Lung (tissue), 12 donors: ENCODE results near the gene CAMSAP3. TPM values are rescaled to one million over a fixed set of nuclear protein-coding genes. Genes with fewer than 3 reads are reported as not detected.

Source experiments
- ATAC-seq: fragments of 200-7000 bp; cut with Tn5 transposase; one replicate; pipeline ENCODE4 v1.9.1; 2020; ENCODE audit warnings: moderate number of reproducible peaks; ENCODE audit not compliant: insufficient read depth, low FRiP score
- DNase-seq, 3 donors: peaks; one replicate each; pipeline ENCODE4 v3.0.0-alpha.2; 2013 to 2017
- H3K27ac ChIP-seq, 2 donors: one replicate each; pipeline ENCODE4 v1.5.1; 2013; ENCODE audit warnings: mild to moderate bottlenecking in 2 of 2, moderate library complexity in 2 of 2, control low read depth in 1 of 2, inconsistent platforms in 1 of 2, low read depth in 1 of 2, low read length in 1 of 2
- H3K27me3 ChIP-seq, 3 donors: one replicate each; pipeline ENCODE4 v1.5.1; 2013; ENCODE audit warnings: low read length in 2 of 3; ENCODE audit not compliant: control insufficient read depth in 3 of 3, insufficient read depth in 3 of 3
- H3K36me3 ChIP-seq, 4 donors: one replicate each; pipeline ENCODE4 v1.5.1; 2013; ENCODE audit warnings: low read length in 4 of 4, mild to moderate bottlenecking in 1 of 4, moderate library complexity in 1 of 4; ENCODE audit not compliant: control insufficient read depth in 4 of 4, insufficient read depth in 4 of 4
- H3K4me1 ChIP-seq, 5 donors: one replicate each; pipeline ENCODE4 v1.5.1; 2013; ENCODE audit warnings: low read length in 5 of 5, mild to moderate bottlenecking in 2 of 5, moderate library complexity in 1 of 5; ENCODE audit not compliant: control insufficient read depth in 5 of 5, insufficient read depth in 5 of 5
- H3K4me3 ChIP-seq: one replicate; pipeline ENCODE4 v1.5.1; 2013; ENCODE audit warnings: mild to moderate bottlenecking, control low read depth, moderate library complexity
- H3K9ac ChIP-seq, 2 donors: one replicate each; pipeline ENCODE4 v1.5.1; 2013; ENCODE audit warnings: low read length in 2 of 2, control low read depth in 1 of 2; ENCODE audit not compliant: insufficient read depth in 1 of 2
- H3K9me3 ChIP-seq, 4 donors: one replicate each; pipeline ENCODE4 v1.5.1; 2013; ENCODE audit warnings: low read length in 3 of 4, mild to moderate bottlenecking in 1 of 4, moderate library complexity in 1 of 4; ENCODE audit not compliant: control insufficient read depth in 4 of 4, insufficient read depth in 3 of 4
- CTCF ChIP-seq: IDR thresholded peaks from 2 replicates; pipeline ENCODE4 v1.5.1; 2012; ENCODE audit warnings: mild to moderate bottlenecking; ENCODE audit errors: control extremely low read depth, extremely low read depth
- WGBS, 2 donors: extraction: QIAGEN DNeasy Blood & Tissue Kit; methylation state at CpG; one replicate each; pipeline ENCODE4 v1.1.7; 2013; 5-methylcytosine and 5-hydroxymethylcytosine counted together
- polyA plus RNA-seq, 2 donors: library from polyadenylated mRNA; stranded (reverse); fragments of 200-250 nt; gene quantifications; one replicate each; pipeline ENCODE4 v1.2.1, GENCODE V29; 2013
- total RNA-seq, 2 donors: library from RNA; depleted of rRNA in 1 of 2; stranded (reverse); fragments of >200 nt in 1 of 2; gene quantifications; one replicate each; pipeline ENCODE4 v1.2.1, GENCODE V29; 2014 to 2021
- donor health status: control.
- donor health status: control.
- donor health status: Bipolar disorder and iron deficiency.
- donor health status: healthy.
- donor health status: DM: yes; HTN: yes; CAD: no.

CAMSAP3 gene
- total and polyA plus RNA-seq, 4 donors: 9.2 to 30.4 (median 19.2) TPM

GRCh38 chr19:7657131-7657751 is 61.6 kb downstream of the CAMSAP3 start:
- no peaks in the 10 kb centered on the region for H3K9me3 ChIP-seq
- H3K27ac ChIP-seq: peak overlapping the region in 1 of 2 donors; percentile 94
- no peaks in the 10 kb centered on the region for H3K27me3 ChIP-seq
- H3K36me3 ChIP-seq: no peaks in the 10 kb centered on the region
- H3K4me1 ChIP-seq: peaks cover 0 to 1% (median 1%) of the 10 kb centered on the region in 5 donors
- DNase-seq (no peak), ATAC-seq (peak; percentile 50)
- no peak overlapping the region for H3K4me3 ChIP-seq
- 13 to 24% methylated on average over 14 of the region's 14 CpGs for WGBS, 2 donors
- no peak overlapping the region for H3K9ac ChIP-seq
- TF ChIP-seq CTCF: no peak

GRCh38 chr19:7658219-7658686 is 62.6 kb downstream of the CAMSAP3 start:
- Histone ChIP-seq H3K9me3 (no peaks in the 10 kb centered on the region), H3K4me3 (no peak overlapping the region), H3K9ac (no peak overlapping the region), H3K36me3 (no peaks in the 10 kb centered on the region), H3K4me1 (no peaks in the 10 kb centered on the region), H3K27ac (peak overlapping the region in 1 of 2 donors; percentile 26), H3K27me3 (no peaks in the 10 kb centered on the region)
- ATAC-seq (no peak), DNase-seq (peak in 2 of 3 donors; percentile 19 to 39)
- TF ChIP-seq CTCF: no peak
- WGBS, 2 donors: 25 to 28% methylated on average over 9 of the region's 9 CpGs

GRCh38 chr19:7661744-7662538 is 66.3 kb downstream of the CAMSAP3 start:
- H3K9ac ChIP-seq: no peak overlapping the region
- WGBS, 2 donors: 77 to 84% methylated on average over 8 of the region's 8 CpGs
- TF ChIP-seq CTCF: no peak
- peaks cover 0 to 5% (median 0%) of the 10 kb centered on the region in 5 donors for H3K4me1 ChIP-seq
- H3K27ac ChIP-seq: no peak overlapping the region
- DNase-seq (no peak), ATAC-seq (no peak)
- no peaks in the 10 kb centered on the region for H3K36me3 ChIP-seq
- H3K9me3 ChIP-seq: no peaks in the 10 kb centered on the region
- H3K4me3 ChIP-seq: no peak overlapping the region
- H3K27me3 ChIP-seq: no peaks in the 10 kb centered on the region
